Natural killer cell (primary cell): ENCODE measurements around the gene RAPGEF4. TPM values are rescaled to one million over a fixed set of nuclear protein-coding genes. Genes with fewer than 3 reads are reported as not detected.

Source experiments
- ATAC-seq, 3 donors: fragments of 150-1000 bp in 2 of 3; fragments of 200-7000 bp in 1 of 3; cut with Tn5 transposase; 1 replicate in 1 of 3; 2 replicates in 2 of 3; pipeline ENCODE4 v1.10.0; 2021; ENCODE audit warnings: mild to moderate bottlenecking in 2 of 3, moderate library complexity in 2 of 3
- DNase-seq, 2 donors: peaks; one replicate each; pipeline versions ENCODE4 v3.0.0 to v3.0.0-alpha.2; 2013 to 2021; ENCODE audit warnings: mixed read lengths in 1 of 2
- H3K27ac ChIP-seq: one replicate; pipeline ENCODE4 v1.5.1; 2013; ENCODE audit warnings: mild to moderate bottlenecking, low read length
- H3K27me3 ChIP-seq: one replicate; pipeline ENCODE4 v1.6.1; 2013; ENCODE audit warnings: low read length; ENCODE audit not compliant: control insufficient read depth, insufficient read depth
- H3K36me3 ChIP-seq: one replicate; pipeline ENCODE4 v1.6.1; 2013; ENCODE audit warnings: low read length; ENCODE audit not compliant: control insufficient read depth, insufficient read depth
- H3K4me1 ChIP-seq: one replicate; pipeline ENCODE4 v1.6.1; 2013; ENCODE audit warnings: low read length; ENCODE audit not compliant: control insufficient read depth, insufficient read depth
- H3K4me3 ChIP-seq: one replicate; pipeline ENCODE4 v1.5.1; 2013; ENCODE audit warnings: low read length
- H3K9me3 ChIP-seq: one replicate; pipeline ENCODE4 v1.6.1; 2013; ENCODE audit warnings: low read length; ENCODE audit not compliant: control insufficient read depth, insufficient read depth
- H3K27ac Mint-ChIP-seq, 2 donors: one replicate each; pipeline ENCODE4 v1.8.0; 2022; ENCODE audit warnings: mild to moderate bottlenecking in 2 of 2, mixed read lengths in 2 of 2, moderate library complexity in 1 of 2
- H3K27me3 Mint-ChIP-seq, 2 donors: one replicate each; pipeline ENCODE4 v1.8.0; 2022; ENCODE audit warnings: low read depth in 2 of 2, mixed read lengths in 2 of 2
- H3K36me3 Mint-ChIP-seq: one replicate; pipeline ENCODE4 v1.8.0; 2022; ENCODE audit warnings: mixed read lengths
- H3K4me1 Mint-ChIP-seq, 2 donors: one replicate each; pipeline ENCODE4 v1.8.0; 2022; ENCODE audit warnings: mixed read lengths in 2 of 2
- H3K4me3 Mint-ChIP-seq: one replicate; pipeline ENCODE4 v1.8.0; 2022; ENCODE audit warnings: mild to moderate bottlenecking, moderate library complexity, mixed read lengths
- H3K9me3 Mint-ChIP-seq, 2 donors: one replicate each; pipeline ENCODE4 v1.8.0; 2022; ENCODE audit warnings: mixed read lengths in 2 of 2
- CTCF ChIP-seq: fragments of 200-600 bp; IDR thresholded peaks from one replicate; pipeline ENCODE4 v1.8.0; 2022; ENCODE audit warnings: antibody characterized with exemption
- WGBS: methylation state at CpG from one replicate; pipeline ENCODE4 v1.1.7; 2013; ENCODE audit warnings: missing lambda C conversion rate; ENCODE audit not compliant: insufficient coverage; 5-methylcytosine and 5-hydroxymethylcytosine counted together
- intact Hi-C: fragments of 100-400 bp; cut with micrococcal nuclease; formaldehyde crosslinking; loops from one replicate; pipeline ENCODE4 v1.14.2; 2022
- total RNA-seq, 4 donors: library from RNA; stranded (reverse); fragments of 120-200 nt in 1 of 4; gene quantifications; one replicate each; pipeline versions ENCODE4 v1.2.3 to v1.2.4, GENCODE V29; 2013 to 2022

The RAPGEF4 gene
- total RNA-seq, 3 donors from 2014 or later (not counting 1 experiment from before 2014, with no cell fraction given), result 0.50 TPM; not detected in 2

GRCh38 chr2:173079973-173080860 is 344.6 kb downstream of the RAPGEF4 start:
- Mint-ChIP-seq H3K9me3 (no peaks in the 10 kb centered on the region), H3K27ac (no peak overlapping the region), H3K4me3 (no peak overlapping the region), H3K27me3 (no peaks in the 10 kb centered on the region), H3K4me1 (peaks cover 6 to 11% of the 10 kb centered on the region in 2 donors), H3K36me3 (no peaks in the 10 kb centered on the region)
- Histone ChIP-seq H3K36me3 (no peaks in the 10 kb centered on the region), H3K27ac (no peak overlapping the region), H3K4me3 (no peak overlapping the region), H3K27me3 (no peaks in the 10 kb centered on the region), H3K4me1 (peaks cover 9% of the 10 kb centered on the region), H3K9me3 (no peaks in the 10 kb centered on the region)
- WGBS, result 100% methylated on average over 4 of the region's 6 CpGs
- ATAC-seq, result no peak
- DNase-seq, result no peak
- intact Hi-C loops, result no loop called here
- TF ChIP-seq CTCF, result no peak

GRCh38 chr2:173086518-173087213 is 351.0 kb downstream of the RAPGEF4 start:
- H3K4me1 ChIP-seq, result no peaks in the 10 kb centered on the region
- H3K27me3 ChIP-seq, result no peaks in the 10 kb centered on the region
- Mint-ChIP-seq H3K36me3 (no peaks in the 10 kb centered on the region), H3K27ac (no peak overlapping the region), H3K4me3 (no peak overlapping the region), H3K4me1 (no peaks in the 10 kb centered on the region), H3K9me3 (no peaks in the 10 kb centered on the region), H3K27me3 (no peaks in the 10 kb centered on the region)
- 97% methylated on average over 2 of the region's 2 CpGs for WGBS
- no peak for TF ChIP-seq CTCF
- DNase-seq (no peak), ATAC-seq (no peak)
- H3K9me3 ChIP-seq, result no peaks in the 10 kb centered on the region
- intact Hi-C loops, result no loop called here
- no peak overlapping the region for H3K4me3 ChIP-seq
- H3K27ac ChIP-seq, result no peak overlapping the region
- no peaks in the 10 kb centered on the region for H3K36me3 ChIP-seq

GRCh38 chr2:173087214-173087581 is 351.6 kb downstream of the RAPGEF4 start:
- H3K9me3 ChIP-seq, result no peaks in the 10 kb centered on the region
- no peak overlapping the region for H3K27ac ChIP-seq
- H3K36me3 Mint-ChIP-seq, result no peaks in the 10 kb centered on the region
- ATAC-seq (no peak), DNase-seq (no peak)
- no peak overlapping the region for H3K4me3 ChIP-seq
- no peak overlapping the region for H3K27ac Mint-ChIP-seq
- no peaks in the 10 kb centered on the region for H3K27me3 ChIP-seq
- intact Hi-C loops, result no loop called here
- no peaks in the 10 kb centered on the region for H3K27me3 Mint-ChIP-seq
- H3K4me1 ChIP-seq, result no peaks in the 10 kb centered on the region
- no peak for TF ChIP-seq CTCF
- no peak overlapping the region for H3K4me3 Mint-ChIP-seq
- H3K9me3 Mint-ChIP-seq, result no peaks in the 10 kb centered on the region
- H3K4me1 Mint-ChIP-seq, result no peaks in the 10 kb centered on the region
- H3K36me3 ChIP-seq, result no peaks in the 10 kb centered on the region
- WGBS, result 67% methylated on average over 1 of the region's 1 CpG
